ENCODE data around the gene GMDS. TPM values are rescaled to one million over a fixed set of nuclear protein-coding genes. Genes with fewer than 3 reads are reported as not detected.

GMDS gene
- total and polyA plus RNA-seq, 7 donors: 2.8 to 6.6 (median 4.7) TPM

GRCh38 chr6:2116496-2116895 is 128.9 kb downstream of the GMDS start:
- intact Hi-C loops (cut with DNase I): no loop called here
- TF ChIP-seq CTCF (IDR thresholded peaks at IDR 0.05): no peak
- H3K9me3 ChIP-seq: no peaks in the 10 kb centered on the region
- H3K4me3 ChIP-seq: no peak overlapping the region
- no peaks in the 10 kb centered on the region for H3K36me3 ChIP-seq (ENCODE audit: insufficient read depth in 1 of 2, low read depth in 1 of 2)
- no peaks in the 10 kb centered on the region for H3K27me3 ChIP-seq (ENCODE audit: insufficient read depth in 3 of 3, low read length in 2 of 3)
- DNase-seq (no peak), ATAC-seq (no peak)
- no peak overlapping the region for H3K27ac ChIP-seq
- 83 to 89% (median 83%) methylated on average over 2 of the region's 2 CpGs for WGBS, 3 donors
- no peaks in the 10 kb centered on the region for H3K4me1 ChIP-seq

- Histone ChIP-seq H3K27me3 (ENCODE audit: insufficient read depth in 3 of 3, low read length in 2 of 3) (no peaks in the 10 kb centered on the region), H3K9me3 (no peaks in the 10 kb centered on the region), H3K27ac (no peak overlapping the region), H3K4me3 (no peak overlapping the region), H3K36me3 (ENCODE audit: insufficient read depth in 1 of 2, low read depth in 1 of 2) (no peaks in the 10 kb centered on the region), H3K4me1 (no peaks in the 10 kb centered on the region)
- WGBS, 3 donors: 86 to 91% (median 86%) methylated on average over 1 of the region's 1 CpG
- DNase-seq (no peak), ATAC-seq (no peak)
- TF ChIP-seq CTCF (IDR thresholded peaks at IDR 0.05): no peak
- intact Hi-C loops (cut with DNase I): no loop called here
Measured at GRCh38 chr6:2114100-2114499, 131.3 kb downstream of the GMDS start.

- ATAC-seq (peak in 2 of 4 donors; percentile 22 to 26), DNase-seq (no peak)
- H3K36me3 ChIP-seq (ENCODE audit: insufficient read depth in 1 of 2, low read depth in 1 of 2): no peaks in the 10 kb centered on the region
- intact Hi-C loops (cut with DNase I): no loop called here
- H3K9me3 ChIP-seq: no peaks in the 10 kb centered on the region
- H3K4me3 ChIP-seq: no peak overlapping the region
- peak overlapping the region; percentile 14 for H3K27ac ChIP-seq
- H3K27me3 ChIP-seq (ENCODE audit: insufficient read depth in 3 of 3, low read length in 2 of 3): no peaks in the 10 kb centered on the region
- 74 to 80% (median 79%) methylated on average over 5 of the region's 5 CpGs for WGBS, 3 donors
- no peaks in the 10 kb centered on the region for H3K4me1 ChIP-seq
- TF ChIP-seq CTCF (IDR thresholded peaks at IDR 0.05): no peak
Measured at GRCh38 chr6:2111162-2111677, 134.2 kb downstream of the GMDS start.

- no peaks in the 10 kb centered on the region for H3K36me3 ChIP-seq (ENCODE audit: insufficient read depth in 1 of 2, low read depth in 1 of 2)
- DNase-seq (no peak), ATAC-seq (no peak)
- H3K9me3 ChIP-seq: no peaks in the 10 kb centered on the region
- H3K27ac ChIP-seq: peak overlapping the region; percentile 14
- WGBS, 3 donors: 63 to 78% (median 67%) methylated on average over 4 of the region's 4 CpGs
- no peak for TF ChIP-seq CTCF (IDR thresholded peaks at IDR 0.05)
- intact Hi-C loops (cut with DNase I): no loop called here
- H3K27me3 ChIP-seq (ENCODE audit: insufficient read depth in 3 of 3, low read length in 2 of 3): no peaks in the 10 kb centered on the region
- no peak overlapping the region for H3K4me3 ChIP-seq
- no peaks in the 10 kb centered on the region for H3K4me1 ChIP-seq
Measured at GRCh38 chr6:2110504-2110903, 134.9 kb downstream of the GMDS start.

GRCh38 chr6:2109796-2110195 is 135.6 kb downstream of the GMDS start:
- no peak for ATAC-seq
- no peak overlapping the region for H3K27ac ChIP-seq
- intact Hi-C loops (cut with DNase I): loop anchor here (10.0 kb wide), 2 partner anchors 505 to 525 kb away; partner anchors contain the start of gene FOXC1 (in 1 of the 2)
- H3K4me3 ChIP-seq: no peak overlapping the region
- H3K27me3 ChIP-seq (ENCODE audit: insufficient read depth in 3 of 3, low read length in 2 of 3): no peaks in the 10 kb centered on the region
- H3K9me3 ChIP-seq: no peaks in the 10 kb centered on the region
- WGBS, 3 donors: 82 to 83% (median 83%) methylated on average over 5 of the region's 5 CpGs
- no peak for DNase-seq
- H3K4me1 ChIP-seq: no peaks in the 10 kb centered on the region
- no peaks in the 10 kb centered on the region for H3K36me3 ChIP-seq (ENCODE audit: insufficient read depth in 1 of 2, low read depth in 1 of 2)
- TF ChIP-seq CTCF (IDR thresholded peaks at IDR 0.05): no peak

All from psoas muscle (tissue), 8 donors.